Epithelial cell of prostate (primary cell): Measurements from ENCODE around the gene FZD8.
A peak's percentile ranks its signal among the peaks of the same experiment; 100 is the strongest.
"Not testable (repeated sequence)": the region's sequence is repeated elsewhere in the genome, so short reads cannot be mapped to it uniquely, and the experiment has no call there.

ENCODE experiments used
- DNase-seq: peaks from one replicate; pipeline ENCODE4 v3.0.0-alpha.2; 2011; ENCODE audit warnings: low read depth, low spot score
- H3K27ac ChIP-seq: fragments of 450-650 bp; 2 replicates; pipeline ENCODE4 v1.5.1; 2017; ENCODE audit warnings: mild to moderate bottlenecking

Gene FZD8, protein sequence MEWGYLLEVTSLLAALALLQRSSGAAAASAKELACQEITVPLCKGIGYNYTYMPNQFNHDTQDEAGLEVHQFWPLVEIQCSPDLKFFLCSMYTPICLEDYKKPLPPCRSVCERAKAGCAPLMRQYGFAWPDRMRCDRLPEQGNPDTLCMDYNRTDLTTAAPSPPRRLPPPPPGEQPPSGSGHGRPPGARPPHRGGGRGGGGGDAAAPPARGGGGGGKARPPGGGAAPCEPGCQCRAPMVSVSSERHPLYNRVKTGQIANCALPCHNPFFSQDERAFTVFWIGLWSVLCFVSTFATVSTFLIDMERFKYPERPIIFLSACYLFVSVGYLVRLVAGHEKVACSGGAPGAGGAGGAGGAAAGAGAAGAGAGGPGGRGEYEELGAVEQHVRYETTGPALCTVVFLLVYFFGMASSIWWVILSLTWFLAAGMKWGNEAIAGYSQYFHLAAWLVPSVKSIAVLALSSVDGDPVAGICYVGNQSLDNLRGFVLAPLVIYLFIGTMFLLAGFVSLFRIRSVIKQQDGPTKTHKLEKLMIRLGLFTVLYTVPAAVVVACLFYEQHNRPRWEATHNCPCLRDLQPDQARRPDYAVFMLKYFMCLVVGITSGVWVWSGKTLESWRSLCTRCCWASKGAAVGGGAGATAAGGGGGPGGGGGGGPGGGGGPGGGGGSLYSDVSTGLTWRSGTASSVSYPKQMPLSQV

DNA sequence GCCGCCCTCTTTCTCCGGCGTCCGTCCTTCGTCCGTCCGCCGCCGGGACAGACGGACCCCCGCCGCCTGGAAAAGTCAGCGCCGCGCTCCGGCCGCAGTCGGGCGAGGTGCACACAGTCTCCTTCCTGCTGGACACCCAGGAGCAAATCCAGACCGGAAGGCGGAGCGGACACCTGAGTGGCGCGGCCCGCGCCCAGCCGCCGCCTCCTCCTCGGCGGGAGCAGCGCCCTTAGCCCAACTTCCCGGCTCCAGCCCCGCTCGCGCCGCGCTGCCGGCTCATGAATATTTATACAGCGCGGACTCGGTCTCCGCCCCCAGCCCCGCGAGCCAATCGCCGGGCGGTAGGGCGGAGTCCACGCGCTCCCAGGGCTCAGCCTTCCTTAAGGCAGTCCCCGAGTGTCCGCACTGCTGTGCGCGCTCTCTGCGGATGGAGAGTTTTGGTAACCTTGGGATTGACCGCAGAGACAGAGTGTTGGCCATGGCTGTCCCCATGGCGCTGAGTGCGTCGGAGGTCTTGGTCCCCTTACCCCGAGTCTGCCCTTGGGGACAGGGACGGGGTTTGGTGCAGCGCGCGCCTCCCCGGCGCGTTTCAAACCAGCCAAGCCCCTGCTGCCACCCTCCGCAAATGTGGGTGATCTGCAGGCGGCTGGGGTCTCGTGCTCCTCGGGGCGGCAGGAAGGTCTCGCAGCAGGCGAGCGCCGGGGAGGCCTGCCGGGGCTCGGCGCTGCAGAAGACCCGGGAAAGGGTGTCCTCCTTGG, at the start of gene FZD8:
TSS of gene FZD8 (minus strand) at position 262 of the 758 bp plus-strand sequence. CDS start 867 bp downstream, outside the sequence.
- peak; percentile 64 for DNase-seq
- H3K27ac ChIP-seq = peak within 1 kb of the TSS; percentile 45

DNA sequence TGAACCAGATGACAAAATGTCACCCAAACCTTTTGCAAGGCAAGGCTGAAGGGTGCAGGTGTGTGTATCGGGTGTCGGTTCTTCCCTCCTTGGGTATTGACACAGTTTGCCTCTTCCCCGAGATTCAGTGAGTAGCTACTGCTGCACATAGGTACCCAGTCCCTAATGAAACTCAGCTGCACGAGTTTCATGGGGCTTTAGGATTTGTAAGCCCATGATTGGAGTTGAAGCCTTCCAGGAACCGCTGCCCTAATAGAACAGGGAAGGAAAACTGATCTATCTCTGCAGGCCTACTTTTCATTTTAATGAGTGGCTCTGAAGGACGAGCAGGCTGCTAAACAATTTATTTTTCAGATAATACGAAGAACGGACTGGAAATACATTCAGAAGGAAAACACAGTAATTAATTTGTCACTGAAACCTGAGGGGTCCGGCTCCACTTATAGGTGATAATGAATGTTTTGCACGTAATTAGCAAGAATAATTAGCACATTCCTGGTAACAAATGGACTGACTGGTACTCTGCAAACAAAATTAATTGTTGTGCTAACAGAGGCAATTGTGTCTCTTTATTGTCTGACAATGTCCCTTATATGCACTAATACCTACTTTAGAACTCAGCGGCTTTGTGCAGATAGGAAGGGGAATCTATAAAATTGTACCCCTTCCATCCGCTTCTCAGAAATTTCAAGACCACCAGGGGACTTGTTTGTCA, 49.6 kb upstream of the FZD8 start:
- no peak for DNase-seq
- no peak overlapping the region for H3K27ac ChIP-seq

DNA sequence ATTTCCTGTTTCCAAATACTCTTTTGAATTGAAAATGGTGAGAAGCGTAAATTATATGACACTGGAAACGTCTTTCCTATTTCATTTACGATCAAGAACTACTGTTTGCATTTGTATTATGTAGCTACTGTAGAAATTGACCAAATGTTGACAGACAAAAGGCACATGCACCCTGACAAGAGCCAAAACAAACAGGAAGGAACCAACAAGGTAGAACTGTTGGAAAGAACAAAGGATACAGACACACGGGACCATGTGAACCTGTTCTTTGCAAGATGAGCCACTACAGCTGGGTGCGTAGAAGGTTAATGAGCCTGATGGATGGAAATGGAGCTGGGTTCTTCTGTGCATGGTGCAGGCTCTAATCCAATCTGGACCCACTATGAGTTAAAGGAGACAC, 48.4 kb upstream of the FZD8 start:
- no peak overlapping the region for H3K27ac ChIP-seq
- DNase-seq = no peak

DNA sequence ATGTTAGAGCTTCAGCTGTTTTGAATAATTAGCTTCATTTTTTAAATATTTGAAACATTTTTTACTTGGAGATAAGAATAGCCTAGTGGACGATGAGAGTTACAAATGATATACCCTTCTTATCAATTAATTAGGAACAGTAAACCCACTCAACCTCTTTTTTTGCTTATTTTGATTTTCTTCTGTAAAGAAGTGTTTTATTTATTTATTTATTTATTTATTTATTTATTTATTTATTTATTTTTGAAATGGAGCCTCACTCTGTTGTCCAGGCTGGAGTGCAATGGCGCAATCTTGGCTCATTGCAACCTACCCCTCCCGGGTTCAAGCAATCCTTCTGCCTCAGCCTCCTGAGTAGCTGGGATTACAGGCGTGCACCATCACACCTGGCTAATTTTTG, 43.8 kb upstream of the FZD8 start:
- not testable (repeated sequence) for H3K27ac ChIP-seq, DNase-seq

DNA sequence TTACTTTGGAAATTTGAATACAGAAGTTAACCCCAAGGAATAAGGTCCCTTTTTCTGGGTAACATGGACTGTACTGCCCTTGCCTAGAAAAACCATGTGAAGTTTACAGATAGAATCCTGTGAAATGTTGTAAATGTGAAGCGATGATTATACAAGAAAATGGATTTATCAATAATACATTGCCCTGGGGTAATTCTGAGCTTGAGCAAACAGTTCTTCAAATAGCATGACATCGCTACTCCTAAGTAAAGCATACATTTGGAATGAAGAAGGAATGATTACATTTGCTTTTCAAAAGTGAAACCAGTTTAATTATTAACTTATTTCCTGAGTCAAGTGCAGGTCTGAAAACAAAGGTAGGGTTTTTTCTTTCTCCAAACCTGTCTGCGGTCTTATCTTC, 43.3 kb upstream of the FZD8 start:
- DNase-seq = no peak
- no peak overlapping the region for H3K27ac ChIP-seq

DNA sequence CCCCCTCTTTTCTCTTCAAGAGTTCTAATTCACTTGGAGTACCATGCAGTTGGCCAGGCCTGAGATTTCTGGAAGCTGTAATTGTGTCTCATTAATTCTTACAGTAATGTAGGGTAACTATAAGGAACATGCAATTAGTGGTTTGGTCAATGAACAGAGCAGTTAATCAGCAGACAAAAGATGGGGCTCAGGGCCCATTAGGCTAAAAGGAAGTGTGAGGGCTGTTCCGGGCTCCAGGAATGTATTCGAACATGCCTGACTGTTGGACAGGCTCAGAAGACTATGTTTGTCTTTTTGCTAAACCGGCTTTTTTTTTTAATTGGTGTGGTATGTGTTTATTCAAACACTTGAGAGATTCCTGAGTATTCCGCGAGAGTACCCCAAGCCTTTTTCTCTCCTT, 42.5 kb upstream of the FZD8 start:
- H3K27ac ChIP-seq = no peak overlapping the region
- no peak for DNase-seq

DNA sequence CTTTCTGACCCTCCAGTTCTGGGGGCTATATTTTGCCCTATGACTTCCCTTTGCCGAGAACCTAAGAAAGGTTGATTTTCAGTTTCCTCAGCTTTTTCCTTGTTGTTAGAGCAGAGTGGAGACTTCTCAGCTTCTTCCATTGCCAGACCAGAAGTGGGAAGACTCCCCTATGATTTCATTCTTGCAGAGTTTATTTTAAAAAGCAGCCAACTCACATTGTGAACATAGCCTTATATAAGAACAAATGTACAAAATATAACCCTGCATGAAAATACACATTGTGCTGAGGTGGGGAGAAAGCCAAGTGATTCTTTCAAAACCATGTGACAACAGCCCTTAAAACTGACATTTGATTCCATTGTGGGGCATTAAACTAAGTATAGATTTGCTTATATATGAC, 33.8 kb upstream of the FZD8 start:
- no peak for DNase-seq
- no peak overlapping the region for H3K27ac ChIP-seq

DNA sequence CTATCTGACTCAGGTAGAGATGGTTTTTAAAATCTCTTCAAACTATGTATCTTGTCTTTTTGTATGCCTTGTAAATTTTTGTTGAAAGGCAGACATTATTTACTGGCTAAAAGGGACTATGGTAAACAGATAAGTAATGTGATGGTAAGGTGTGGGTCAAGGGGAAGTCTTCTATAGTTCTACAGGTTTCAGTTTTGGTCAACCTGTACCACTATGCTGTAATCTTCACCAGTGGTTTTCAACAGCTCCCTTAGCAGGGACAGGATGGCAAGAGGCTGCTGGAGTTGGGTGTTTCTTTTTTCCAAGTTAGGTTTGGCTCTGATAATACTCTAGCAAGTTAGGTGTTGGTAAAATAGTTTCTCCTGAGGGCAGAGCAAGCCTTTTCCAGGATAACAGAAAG, 32.7 kb upstream of the FZD8 start:
- DNase-seq = no peak
- H3K27ac ChIP-seq = no peak overlapping the region

DNA sequence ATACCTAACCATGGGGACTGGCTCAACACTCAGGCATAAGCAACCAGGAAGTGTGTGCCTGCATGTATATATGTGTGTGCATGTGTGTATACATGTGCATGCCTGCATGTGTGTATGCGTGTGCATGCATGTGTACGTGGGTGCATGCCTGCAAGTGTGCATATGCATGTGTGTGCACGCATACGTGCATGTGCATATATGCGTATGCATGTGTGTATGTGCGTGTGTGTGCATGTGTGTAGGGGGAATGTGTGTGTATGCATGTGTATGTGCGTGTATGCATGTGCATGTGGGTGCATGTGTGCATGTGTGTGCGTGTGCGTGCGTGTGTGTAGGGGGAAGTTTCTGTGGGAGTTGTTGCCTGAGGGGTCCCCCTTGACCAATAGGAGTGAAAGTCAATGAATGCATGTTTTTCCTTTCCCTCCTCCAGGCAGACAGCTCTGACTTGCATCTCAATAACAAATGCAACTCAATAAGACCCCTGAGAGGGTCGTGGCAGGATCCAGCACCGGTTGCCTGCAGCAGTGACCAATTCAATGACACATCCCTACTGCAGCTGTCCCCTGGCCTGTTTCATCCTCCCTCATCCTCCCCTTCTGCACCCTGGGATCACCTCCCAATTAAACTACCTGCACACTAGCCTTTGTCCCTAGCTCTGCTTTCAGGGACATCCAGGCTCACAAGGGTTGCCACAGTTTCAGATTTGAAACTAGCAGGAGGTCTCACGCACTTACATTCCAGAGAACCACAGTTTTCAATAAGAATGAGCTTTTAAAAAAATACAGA, 27.0 kb upstream of the FZD8 start:
- no peak for DNase-seq

DNA sequence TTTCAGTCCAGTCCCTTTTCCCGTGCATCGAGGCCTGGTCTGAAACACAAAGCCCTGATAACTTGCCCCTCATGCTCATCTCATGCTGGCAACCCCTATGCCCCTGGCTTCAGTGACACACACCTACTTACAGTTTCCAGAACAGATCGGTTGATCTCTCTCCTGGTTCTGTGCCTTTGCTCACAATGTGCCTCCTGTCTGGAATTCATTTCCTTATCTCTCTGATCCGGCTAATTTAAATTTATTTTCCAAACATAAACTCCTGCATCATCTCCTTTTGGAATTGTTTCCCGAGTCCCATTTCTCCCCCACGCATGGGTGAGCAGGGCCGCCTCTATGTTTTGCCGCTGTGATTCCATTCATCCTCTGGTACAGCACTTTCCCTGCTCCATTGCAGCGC, 25.9 kb upstream of the FZD8 start:
- no peak for DNase-seq
- no peak overlapping the region for H3K27ac ChIP-seq

More for the DNA sequence above, 27.0 kb upstream of the FZD8 start:
- H3K27ac ChIP-seq = no peak overlapping the region

DNA sequence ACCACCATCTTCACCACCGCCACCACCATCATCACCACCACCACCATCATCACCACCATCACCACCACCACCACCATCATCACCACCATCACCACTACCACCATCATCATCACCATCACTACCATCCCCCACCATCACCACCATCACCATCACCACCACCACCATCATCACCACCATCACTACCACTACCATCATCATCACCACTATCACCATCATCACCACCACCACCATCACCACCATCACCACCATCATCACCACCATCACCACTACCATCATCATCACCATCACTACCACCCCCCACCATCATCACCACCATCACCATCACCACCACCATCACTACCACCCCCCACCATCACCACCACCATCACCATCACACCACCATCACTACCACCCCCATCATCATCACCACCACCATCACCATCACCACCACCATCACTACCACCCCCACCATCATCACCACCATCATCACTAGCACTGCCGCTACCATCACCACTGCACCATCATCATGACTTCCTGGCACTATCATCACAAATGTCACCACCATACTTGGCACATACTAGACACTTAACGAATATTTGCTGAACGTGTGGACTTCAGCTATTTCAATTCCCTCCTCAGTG, 25.3 kb upstream of the FZD8 start:
- DNase-seq = no peak

DNA sequence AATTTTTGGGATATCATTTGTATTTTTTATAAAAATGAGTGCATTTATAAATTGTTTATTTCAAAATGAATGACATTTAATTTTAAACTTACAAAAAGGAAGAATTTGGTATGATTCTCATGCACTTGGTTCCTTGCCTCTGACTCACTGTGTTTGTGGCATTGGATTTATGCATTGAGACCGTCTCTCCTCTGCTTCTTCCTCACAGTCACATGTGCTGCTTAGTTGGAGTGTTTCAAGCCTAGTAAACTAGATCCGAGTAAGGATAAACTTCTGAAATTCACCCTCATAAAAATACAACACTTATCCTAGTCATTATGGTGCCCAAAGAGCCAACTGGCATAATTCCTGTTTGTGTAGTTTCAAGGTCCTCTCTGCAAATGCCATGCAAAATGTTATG, 19.1 kb upstream of the FZD8 start:
- no peak for DNase-seq
- H3K27ac ChIP-seq = no peak overlapping the region

More for the DNA sequence above, 25.3 kb upstream of the FZD8 start:
- no peak overlapping the region for H3K27ac ChIP-seq

DNA sequence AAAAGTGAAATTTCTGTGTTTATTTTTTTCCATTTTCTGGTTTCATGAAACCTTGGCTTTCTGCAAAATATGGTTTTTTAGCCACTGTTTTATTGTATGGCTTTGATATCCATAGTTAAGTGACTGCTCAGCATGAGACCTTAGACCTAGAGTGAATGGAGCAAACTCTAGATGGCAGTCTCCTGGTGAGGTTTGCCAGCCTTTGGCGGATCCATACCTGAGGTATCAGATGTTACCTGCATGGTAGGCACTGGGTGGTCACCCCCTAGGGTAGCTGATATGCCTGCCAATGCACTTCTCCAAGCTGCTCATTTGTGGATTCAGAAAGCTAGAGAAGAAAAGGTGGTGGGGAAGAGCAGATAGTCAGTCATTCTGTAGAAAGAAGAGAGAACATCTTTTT, 17.4 kb upstream of the FZD8 start:
- no peak for DNase-seq
- H3K27ac ChIP-seq = no peak overlapping the region

DNA sequence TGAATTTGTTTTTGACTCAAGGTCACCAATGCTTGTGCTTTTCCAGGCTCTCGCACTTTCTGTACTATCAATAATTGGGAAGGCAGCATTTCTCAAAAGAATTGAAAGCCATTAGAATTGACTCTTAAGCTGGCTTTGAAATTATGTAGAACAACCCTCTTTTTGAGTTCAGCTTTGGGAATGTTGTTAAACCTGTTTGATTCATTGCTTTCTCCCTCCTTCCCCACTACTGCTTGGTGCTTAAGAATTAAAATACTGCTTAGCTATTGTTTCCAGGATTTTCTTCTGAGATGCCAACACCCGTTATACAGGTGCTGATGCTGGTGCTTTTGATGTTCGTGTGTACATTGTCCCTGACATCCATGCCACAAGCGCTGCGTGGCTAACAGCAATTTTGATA, 15.5 kb upstream of the FZD8 start:
- H3K27ac ChIP-seq = no peak overlapping the region
- no peak for DNase-seq

DNA sequence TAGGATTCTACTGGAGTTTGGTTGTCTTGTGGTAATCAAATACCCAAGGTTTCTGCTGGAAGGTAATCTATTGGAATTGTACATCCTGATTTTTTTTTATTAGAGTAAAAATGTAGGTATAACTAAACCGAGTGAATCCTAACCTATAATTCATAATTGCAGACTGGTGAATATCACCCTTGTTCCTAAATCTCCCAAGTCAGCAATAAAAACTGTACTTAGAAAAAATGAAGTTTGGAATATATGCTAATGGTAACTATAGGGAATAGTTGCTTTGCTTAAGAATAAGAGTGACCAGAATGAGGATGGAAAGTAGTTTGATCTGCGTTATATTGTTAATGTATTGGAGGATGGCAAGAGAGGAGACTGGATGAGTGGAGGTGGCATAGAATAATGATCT, 10.7 kb upstream of the FZD8 start:
- H3K27ac ChIP-seq = no peak overlapping the region
- DNase-seq = no peak

DNA sequence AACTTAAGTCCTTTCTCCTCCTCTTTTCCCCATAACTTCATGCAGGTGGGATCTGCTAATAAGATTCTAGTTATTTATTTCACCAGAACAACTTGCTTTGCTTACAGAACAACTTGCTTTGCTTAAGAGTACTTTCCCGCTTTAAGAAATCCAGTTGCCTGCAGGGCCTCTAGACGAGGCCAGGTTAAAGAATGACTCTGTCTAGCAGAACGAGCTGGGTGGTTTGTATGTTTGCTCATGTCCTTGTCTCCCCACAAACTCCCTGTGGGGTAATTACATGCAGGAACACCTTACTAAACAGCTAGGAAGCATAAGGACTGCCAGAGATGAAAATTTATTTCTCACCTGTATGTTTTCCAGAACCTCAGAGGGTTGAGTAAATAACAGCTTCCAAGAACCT, 8.8 kb upstream of the FZD8 start:
- DNase-seq = no peak
- H3K27ac ChIP-seq = no peak overlapping the region

DNA sequence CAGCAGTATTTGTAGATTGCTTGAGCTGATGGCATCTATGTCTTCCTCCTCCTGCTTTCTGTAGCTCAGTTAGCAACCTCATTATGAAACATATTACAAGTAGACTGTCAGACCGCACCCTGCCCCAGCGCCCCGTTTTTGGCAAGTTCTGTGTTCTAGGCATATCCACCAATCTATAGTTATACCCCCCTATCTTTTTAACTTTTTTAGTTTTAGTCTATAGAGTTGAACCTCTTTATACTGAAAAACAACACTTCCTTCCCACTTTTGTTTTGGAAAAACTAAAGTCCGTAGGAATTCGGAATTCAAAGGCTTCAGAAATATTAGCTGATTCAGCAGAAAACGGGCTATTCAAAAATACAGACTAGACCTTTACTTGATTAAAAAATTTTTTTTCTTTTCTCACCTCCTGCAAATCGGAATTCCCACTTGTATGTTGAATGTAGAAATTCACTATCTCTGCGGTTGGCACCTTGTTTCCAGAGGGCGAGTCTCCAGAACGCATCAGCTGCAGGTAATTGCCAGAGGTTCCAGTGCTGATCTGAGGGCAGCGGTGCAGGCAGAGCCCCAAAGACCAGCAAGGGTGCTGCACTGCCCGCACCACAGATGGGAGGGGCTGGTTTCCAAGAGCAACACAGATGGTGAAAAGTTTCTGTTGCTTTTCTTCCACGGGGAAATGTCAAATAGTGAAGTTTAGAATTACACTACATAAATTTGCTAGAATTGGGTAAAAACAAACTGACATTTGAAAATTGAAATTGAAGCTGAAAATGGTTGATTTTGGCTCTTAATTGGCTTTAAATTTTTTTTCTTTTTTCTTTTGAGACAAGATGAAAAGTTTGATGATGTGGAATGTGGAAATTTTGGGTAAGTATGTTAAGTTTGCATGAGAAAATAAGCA, 2.2 kb upstream of the FZD8 start:
- no peak overlapping the region for H3K27ac ChIP-seq
- DNase-seq = no peak
